Keratinocyte (primary cell): ENCODE data around the gene SLU7. TPM values are rescaled to one million over a fixed set of nuclear protein-coding genes. Genes with fewer than 3 reads are reported as not detected.

Experiments used
- DNase-seq: peaks from one replicate; pipeline ENCODE4 v3.0.0-alpha.2; 2011; ENCODE audit warnings: low read depth, missing footprints, low spot score
- FAIRE-seq: peaks from 2 replicates; lab custom pipeline; 2011; peaks lifted over from hg19 to GRCh38; lab: Jason Lieb, UNC
- H2AFZ ChIP-seq: 2 replicates; pipeline ENCODE4 v1.6.0; 2012; ENCODE audit warnings: low read length, control low read depth, inconsistent platforms; ENCODE audit not compliant: control insufficient read depth
- H3K27ac ChIP-seq: 2 replicates; pipeline ENCODE4 v1.5.1; 2011; ENCODE audit warnings: low read length; ENCODE audit not compliant: control insufficient read depth, insufficient read depth
- H3K27me3 ChIP-seq: 3 replicates; pipeline ENCODE4 v1.6.0; 2011; ENCODE audit warnings: low read length; ENCODE audit not compliant: control insufficient read depth, insufficient read depth; ENCODE audit errors: extremely low read depth
- H3K36me3 ChIP-seq, 2 experiments: 2 replicates in 1 of 2; 3 replicates in 1 of 2; pipeline ENCODE4 v1.5.1; 2011; ENCODE audit warnings: low read length in 2 of 2, mild to moderate bottlenecking in 1 of 2; ENCODE audit not compliant: control insufficient read depth in 2 of 2, insufficient read depth in 2 of 2; ENCODE audit errors: extremely low read depth in 1 of 2
- H3K4me1 ChIP-seq: 3 replicates; pipeline ENCODE4 v1.5.1; 2011; ENCODE audit warnings: low read length; ENCODE audit not compliant: control insufficient read depth, insufficient read depth; ENCODE audit errors: extremely low read depth
- H3K4me2 ChIP-seq: 3 replicates; pipeline ENCODE4 v1.6.0; 2011; ENCODE audit warnings: low read depth, low read length; ENCODE audit not compliant: control insufficient read depth, insufficient read depth; ENCODE audit errors: extremely low read depth
- H3K4me3 ChIP-seq, 3 experiments: fragments of 200-600 bp in 1 of 3; sonication (generic) in 1 of 3; 2 replicates in 2 of 3; 3 replicates in 1 of 3; pipeline ENCODE4 v1.5.1; 2011 to 2016; ENCODE audit warnings: low read length in 3 of 3, mild to moderate bottlenecking in 3 of 3, control low read depth in 2 of 3, inconsistent platforms in 1 of 3, low read depth in 1 of 3, mixed read lengths in 1 of 3, mixed run types in 1 of 3, moderate library complexity in 1 of 3; ENCODE audit not compliant: control insufficient read depth in 2 of 3, insufficient read depth in 2 of 3; ENCODE audit errors: extremely low read depth in 1 of 3
- H3K79me2 ChIP-seq: 2 replicates; pipeline ENCODE4 v1.6.0; 2012; ENCODE audit warnings: low read length; ENCODE audit not compliant: control insufficient read depth, insufficient read depth
- H3K9ac ChIP-seq: 3 replicates; pipeline ENCODE4 v1.6.0; 2011; ENCODE audit warnings: low read length; ENCODE audit not compliant: control insufficient read depth, insufficient read depth; ENCODE audit errors: extremely low read depth
- H3K9me1 ChIP-seq: 3 replicates; pipeline ENCODE4 v1.6.0; 2011; ENCODE audit warnings: low read length; ENCODE audit not compliant: control insufficient read depth, insufficient read depth; ENCODE audit errors: extremely low read depth
- H3K9me3 ChIP-seq: 2 replicates; pipeline ENCODE4 v1.5.1; 2012; ENCODE audit warnings: low read depth, low read length; ENCODE audit not compliant: control insufficient read depth
- H4K20me1 ChIP-seq: 3 replicates; pipeline ENCODE4 v1.6.0; 2011; ENCODE audit warnings: low read length; ENCODE audit not compliant: control insufficient read depth, insufficient read depth; ENCODE audit errors: extremely low read depth
- CTCF ChIP-seq, 3 experiments: IDR thresholded peaks in 1 of 3; conservative IDR thresholded peaks in 1 of 3; optimal IDR thresholded peaks in 1 of 3; 2 replicates in 2 of 3; 3 replicates in 1 of 3; pipeline versions ENCODE3 to v1.5.1; 2011; ENCODE audit warnings: low read length in 3 of 3, mild to moderate bottlenecking in 3 of 3, moderate library complexity in 2 of 3, control low read depth in 1 of 3, inconsistent platforms in 1 of 3; ENCODE audit not compliant: insufficient read depth in 2 of 3; ENCODE audit errors: extremely low read depth in 1 of 3
- EZH2 ChIP-seq: IDR thresholded peaks from one replicate; pipeline ENCODE4 v1.6.1; 2012; ENCODE audit warnings: inconsistent platforms, mild to moderate bottlenecking, low read length, moderate library complexity
- dilution Hi-C: fragments of 300-500 bp; cut with MboI; formaldehyde crosslinking; loops from one replicate; pipeline ENCODE4 v1.7.0; 2020; ENCODE audit warnings: low sequenced_read_pairs; ENCODE audit not compliant: extremely low pct_ligation_motif_present
- polyA plus RNA-seq, 5 experiments: library from polyadenylated mRNA; depleted of rRNA in 3 of 5; stranded (reverse) in 3 of 5; stranded (forward) in 1 of 5; unstranded in 1 of 5; fragments of >200 nt; gene quantifications; 1 replicate in 1 of 5; 2 replicates in 3 of 5; 3 replicates in 1 of 5; pipeline versions ENCODE4 v1.2.1 to v1.2.3, GENCODE V29; 2011 to 2012; ENCODE audit warnings: missing spikeins in 2 of 5, low read depth in 1 of 5, low replicate concordance in 1 of 5

The SLU7 gene
- polyA plus RNA-seq, 1 donor (not counting 4 experiments of a cell fraction or from before 2014, with no cell fraction given): 29.7 TPM

- Histone ChIP-seq H3K27ac (no peak overlapping the region), H4K20me1 (no peaks in the 10 kb centered on the region), H3K4me3 (no peak overlapping the region), H3K9me1 (no peaks in the 10 kb centered on the region), H3K27me3 (peaks cover 12% of the 10 kb centered on the region), H2AFZ (no peak overlapping the region), H3K4me2 (no peak overlapping the region), H3K9me3 (no peaks in the 10 kb centered on the region), H3K9ac (no peak overlapping the region), H3K36me3 (no peaks in the 10 kb centered on the region), H3K79me2 (no peaks in the 10 kb centered on the region), H3K4me1 (no peaks in the 10 kb centered on the region)
- TF ChIP-seq EZH2: no peak
- no peak for TF ChIP-seq CTCF (optimal IDR thresholded peaks at IDR 0.05 in 1 of 3, IDR thresholded peaks at IDR 0.05 in 1 of 3, conservative IDR thresholded peaks at IDR 0.05 in 1 of 3; ENCODE audit: extremely low read depth in 1 of 3, insufficient read depth in 2 of 3, low read length in 3 of 3)
- FAIRE-seq: no peak
- no peak for DNase-seq
- dilution Hi-C loops: no loop called here
These were observed 38.4 kb upstream of the SLU7 start for GRCh38 chr5:160457252-160457651.

GRCh38 chr5:160456480-160457177 lies 37.7 kb upstream of the SLU7 start:
- Histone ChIP-seq H3K4me2 (no peak overlapping the region), H3K4me1 (no peaks in the 10 kb centered on the region), H3K36me3 (no peaks in the 10 kb centered on the region), H4K20me1 (no peaks in the 10 kb centered on the region), H3K4me3 (no peak overlapping the region), H3K27me3 (peaks cover 12% of the 10 kb centered on the region), H3K27ac (no peak overlapping the region), H3K9me3 (no peaks in the 10 kb centered on the region), H3K9ac (no peak overlapping the region), H3K79me2 (no peaks in the 10 kb centered on the region), H2AFZ (no peak overlapping the region), H3K9me1 (no peaks in the 10 kb centered on the region)
- FAIRE-seq (no peak), DNase-seq (no peak)
- no peak for TF ChIP-seq CTCF (optimal IDR thresholded peaks at IDR 0.05 in 1 of 3, IDR thresholded peaks at IDR 0.05 in 1 of 3, conservative IDR thresholded peaks at IDR 0.05 in 1 of 3; ENCODE audit: extremely low read depth in 1 of 3, insufficient read depth in 2 of 3, low read length in 3 of 3)
- TF ChIP-seq EZH2: no peak
- dilution Hi-C loops: no loop called here
